G401 (cell line): ENCODE data around the gene AMBP. TPM values are rescaled to one million over a fixed set of nuclear protein-coding genes. Genes with fewer than 3 reads are reported as not detected.

ENCODE experiments used
- DNase-seq: peaks from one replicate; pipeline ENCODE4 v3.0.0-alpha.2; 2015; ENCODE audit warnings: low spot score
- in situ Hi-C: cut with HindIII; loops from 2 replicates; pipeline ENCODE4 v1.10.0; 2016; ENCODE audit warnings: low sequenced_read_pairs, mixed read lengths
- total RNA-seq: library from RNA; depleted of rRNA; stranded (reverse); fragments of >200 nt; shearing (Covaris generic); gene quantifications from 2 replicates; pipeline ENCODE4 v1.2.3, GENCODE V29; 2014; rRNA removed

The AMBP gene
- total RNA-seq, 1 experiment from 2014 or later, result not detected

GRCh38 chr9:114025760-114026159 is 52.3 kb downstream of the AMBP start:
- in situ Hi-C loops, result no loop called here
- DNase-seq, result no peak

- in situ Hi-C loops, result no loop called here
- DNase-seq, result no peak
These were observed 52.8 kb downstream of the AMBP start for GRCh38 chr9:114025196-114025753.

- no peak for DNase-seq
- in situ Hi-C loops, result no loop called here
These were observed 54.1 kb downstream of the AMBP start for GRCh38 chr9:114023961-114024360.

GRCh38 chr9:114021578-114021977 is 56.5 kb downstream of the AMBP start:
- in situ Hi-C loops, result no loop called here
- no peak for DNase-seq

- no peak for DNase-seq
These were observed 60.1 kb downstream of the AMBP start for GRCh38 chr9:114017741-114018715.

GRCh38 chr9:114016629-114017423 is 61.3 kb downstream of the AMBP start:
- in situ Hi-C loops, result no loop called here
- no peak for DNase-seq

More at GRCh38 chr9:114017741-114018715, 60.1 kb downstream of the AMBP start:
- in situ Hi-C loops, result no loop called here

- in situ Hi-C loops, result no loop called here
- DNase-seq, result no peak
These were observed 62.0 kb downstream of the AMBP start for GRCh38 chr9:114016101-114016500.

- in situ Hi-C loops, result no loop called here
- DNase-seq, result no peak
These were observed 62.5 kb downstream of the AMBP start for GRCh38 chr9:114015607-114016006.

- DNase-seq, result no peak
- in situ Hi-C loops, result no loop called here
These were observed 64.1 kb downstream of the AMBP start for GRCh38 chr9:114014044-114014443.

- in situ Hi-C loops, result no loop called here
- DNase-seq, result no peak
These were observed 66.0 kb downstream of the AMBP start for GRCh38 chr9:114012126-114012525.

- in situ Hi-C loops, result no loop called here
- no peak for DNase-seq
These were observed 66.8 kb downstream of the AMBP start for GRCh38 chr9:114011313-114011712.

Other genes starting within 250 kb of the AMBP start
- gene ZNF618, start 202.0 kb downstream of the AMBP start, total RNA-seq, result 3.8 and 6.1 TPM in 2 replicates
- 0.27 and 1.0 TPM in 2 replicates for gene KIF12, start 21.0 kb upstream of the AMBP start, total RNA-seq
- 2.8 and 3.1 TPM in 2 replicates for gene COL27A1, start 77.2 kb upstream of the AMBP start, total RNA-seq
- gene ORM1, start 244.8 kb upstream of the AMBP start, total RNA-seq, result not detected in 2 replicates